NCI-H2029 treated with DMSO at 0.1 percent for 48 hours (cell line): Measurements from ENCODE around the gene OST4.

ENCODE experiments used
- DNase-seq: peaks from one replicate; lab custom pipeline; 2025; lab: John Stamatoyannopoulos, UW

OST4 gene

GRCh38 chr2:27053321-27053720, 18.1 kb downstream of the OST4 start:
- no peak for DNase-seq

GRCh38 chr2:27051902-27052645, 19.4 kb downstream of the OST4 start:
- no peak for DNase-seq

DNA sequence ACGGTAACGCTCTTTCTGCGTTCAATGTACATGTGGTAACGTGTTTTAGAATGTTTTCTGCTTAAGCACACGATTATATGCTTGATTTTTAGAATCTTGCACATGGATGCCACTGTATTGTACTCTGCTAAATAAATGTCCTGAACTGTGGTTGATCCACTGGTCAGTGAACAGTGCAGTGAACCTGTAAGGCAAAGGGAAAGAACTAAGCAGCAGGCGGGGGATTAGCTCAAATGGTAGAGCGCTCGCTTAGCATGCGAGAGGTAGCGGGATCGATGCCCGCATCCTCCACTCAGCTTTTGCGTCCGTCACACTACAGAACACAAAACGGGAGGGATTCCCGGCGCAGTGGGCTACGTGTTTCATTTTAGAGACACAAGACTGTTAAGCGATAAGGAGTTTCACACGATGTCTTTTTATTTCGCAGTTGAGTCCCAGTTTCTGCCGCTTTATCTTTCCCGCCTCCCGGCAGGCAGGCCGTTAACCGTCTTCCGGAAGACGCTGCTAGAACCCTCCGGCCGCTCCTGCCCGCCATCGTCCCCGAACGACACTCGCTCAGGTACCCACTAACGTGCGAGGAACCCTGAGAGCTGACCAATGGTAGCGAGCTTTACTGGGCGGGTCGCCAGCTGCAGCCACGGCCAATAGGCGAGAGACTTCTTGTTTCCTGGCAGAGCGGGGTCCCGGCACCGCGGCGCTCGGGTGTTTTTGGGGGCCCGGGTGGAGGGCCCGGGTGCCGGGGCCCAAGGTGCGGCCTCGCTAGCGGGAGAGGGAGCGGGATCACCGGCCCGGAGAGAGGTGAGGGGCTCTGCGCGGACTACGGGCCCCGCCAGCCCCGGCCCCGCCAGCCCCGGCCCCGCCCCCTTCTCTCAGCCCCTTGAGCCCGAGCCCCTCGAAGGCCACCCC, 20.2 kb downstream of the OST4 start, which contains the start of gene AGBL5:
Gene AGBL5, plus strand, starts transcription at position 673 of the 906 bp plus-strand sequence. CDS start 1,291 bp downstream, outside the sequence.
- DNase-seq = peak; percentile 84

- peak; percentile 73 for DNase-seq
Measured at GRCh38 chr2:27050281-27050995, 21.0 kb downstream of the OST4 start.

DNA sequence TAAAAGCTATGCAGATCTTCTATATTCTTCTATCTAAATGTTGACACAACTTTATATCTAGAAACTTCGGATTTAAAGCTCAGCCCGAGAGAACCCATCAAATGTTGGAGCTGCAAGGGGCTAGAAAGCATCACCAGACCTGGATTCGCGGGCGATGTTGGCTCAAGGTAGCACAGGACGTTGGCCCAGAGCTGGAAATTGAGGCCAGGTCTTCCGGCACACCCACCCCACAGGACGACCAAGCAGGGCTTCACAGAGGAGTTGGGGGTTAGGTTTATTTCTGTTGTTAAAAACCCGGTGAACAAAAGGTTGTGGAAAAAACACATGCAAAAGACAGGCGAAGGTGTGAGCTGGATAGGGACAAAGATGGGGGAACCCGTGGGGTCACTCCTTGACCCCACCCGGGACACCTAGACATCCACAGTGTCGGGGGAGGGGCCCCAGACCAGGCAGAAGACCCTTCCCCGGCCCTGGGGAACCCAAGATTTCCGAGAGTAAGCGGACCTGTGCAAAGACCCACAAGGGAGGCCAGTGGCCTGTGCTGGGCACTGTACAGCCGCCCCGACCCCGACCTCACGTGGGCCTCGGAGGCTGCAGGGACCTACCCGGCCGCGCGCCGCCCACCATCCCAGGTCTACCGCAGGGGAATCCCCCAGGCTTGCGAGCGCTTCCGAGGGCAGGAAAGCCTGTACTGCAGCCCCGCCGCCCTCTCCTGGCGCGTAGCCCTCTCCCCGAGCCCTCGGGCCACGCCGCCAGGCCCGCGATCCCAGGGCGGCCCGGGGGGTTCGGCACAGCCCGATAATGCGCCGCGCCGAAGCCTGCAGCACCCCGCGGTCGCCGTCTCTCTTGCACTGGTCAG, 21.8 kb downstream of the OST4 start:
- no peak for DNase-seq

- DNase-seq = no peak
Measured at GRCh38 chr2:27042985-27043634, 28.3 kb downstream of the OST4 start.

DNA sequence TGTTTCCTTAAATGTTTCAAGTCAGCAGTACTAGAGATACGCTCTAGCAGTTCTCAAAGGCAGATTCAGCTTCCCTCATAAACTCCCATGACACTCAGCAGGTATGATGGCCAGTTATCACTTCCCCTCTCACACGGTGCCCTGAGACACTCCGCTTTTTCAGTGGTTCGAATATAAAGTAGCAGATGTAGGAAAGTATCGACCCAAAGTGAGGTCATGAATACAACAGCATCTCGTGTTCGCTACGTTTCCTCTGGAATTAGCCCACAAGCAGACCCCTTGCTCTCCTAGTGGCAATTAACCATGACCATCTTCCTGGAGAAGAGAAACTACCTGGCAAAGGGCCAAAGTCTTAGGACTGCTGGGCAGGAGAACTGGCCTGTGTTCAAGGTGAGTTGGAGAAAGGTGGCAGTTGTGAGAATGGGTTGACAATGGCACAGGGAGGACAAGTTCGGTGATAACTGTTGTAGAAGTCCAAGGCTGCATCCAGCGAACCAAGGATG, 29.2 kb downstream of the OST4 start:
- DNase-seq = peak; percentile 31

DNA sequence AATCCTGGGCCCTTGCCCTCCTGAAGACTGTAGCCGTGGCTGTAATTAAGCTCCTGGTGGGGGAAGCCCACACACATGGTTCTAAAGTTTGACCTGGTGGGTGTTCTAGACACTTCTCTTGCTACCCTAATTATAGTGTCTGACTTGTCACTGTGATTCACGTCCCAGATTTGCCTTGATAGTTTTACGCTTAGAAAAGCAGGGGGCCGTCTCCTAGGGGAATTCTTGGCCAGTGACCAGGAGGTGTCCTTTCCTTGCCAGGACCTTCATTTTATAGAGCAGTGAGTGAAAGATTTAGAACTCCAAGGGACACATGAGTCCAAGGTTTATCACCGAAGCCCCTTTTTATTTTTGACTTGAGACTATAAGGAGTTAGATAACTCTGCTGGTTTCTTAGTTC, 29.7 kb downstream of the OST4 start:
- no peak for DNase-seq

GRCh38 chr2:27040282-27040681, 31.2 kb downstream of the OST4 start:
- DNase-seq = no peak

GRCh38 chr2:27039871-27040270, 31.6 kb downstream of the OST4 start:
- no peak for DNase-seq

GRCh38 chr2:27039426-27039825, 32.0 kb downstream of the OST4 start:
- no peak for DNase-seq

DNA sequence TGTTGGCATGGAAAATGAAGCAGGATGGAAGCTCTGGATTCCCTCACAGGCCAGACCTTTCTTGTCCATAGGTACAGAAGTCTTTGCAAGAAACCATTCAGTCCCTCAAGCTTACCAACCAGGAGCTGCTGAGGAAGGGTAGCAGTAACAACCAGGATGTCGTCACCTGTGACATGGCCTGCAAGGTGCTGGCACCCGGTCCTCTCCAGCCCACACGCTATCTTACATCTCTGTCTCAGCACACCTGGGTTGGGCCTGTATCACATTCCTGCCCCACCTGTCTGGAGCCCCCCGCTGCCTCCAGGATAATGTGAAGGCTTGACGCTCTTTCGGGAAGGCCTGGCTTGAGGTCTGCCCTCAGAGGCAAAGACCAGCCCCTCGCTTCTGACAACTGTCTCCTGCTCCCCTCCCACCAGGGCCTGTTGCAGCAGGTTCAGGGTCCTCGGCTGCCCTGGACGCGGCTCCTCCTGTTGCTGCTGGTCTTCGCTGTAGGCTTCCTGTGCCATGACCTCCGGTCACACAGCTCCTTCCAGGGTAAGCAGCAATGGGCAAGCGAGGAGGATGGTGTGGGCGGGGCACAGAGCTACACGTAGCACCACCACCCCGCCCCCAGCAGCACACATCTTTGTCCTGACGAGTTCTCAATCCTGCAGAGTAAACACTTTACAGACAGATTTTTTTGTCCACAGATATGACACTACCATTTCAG, 32.7 kb downstream of the OST4 start:
- DNase-seq = no peak

DNA sequence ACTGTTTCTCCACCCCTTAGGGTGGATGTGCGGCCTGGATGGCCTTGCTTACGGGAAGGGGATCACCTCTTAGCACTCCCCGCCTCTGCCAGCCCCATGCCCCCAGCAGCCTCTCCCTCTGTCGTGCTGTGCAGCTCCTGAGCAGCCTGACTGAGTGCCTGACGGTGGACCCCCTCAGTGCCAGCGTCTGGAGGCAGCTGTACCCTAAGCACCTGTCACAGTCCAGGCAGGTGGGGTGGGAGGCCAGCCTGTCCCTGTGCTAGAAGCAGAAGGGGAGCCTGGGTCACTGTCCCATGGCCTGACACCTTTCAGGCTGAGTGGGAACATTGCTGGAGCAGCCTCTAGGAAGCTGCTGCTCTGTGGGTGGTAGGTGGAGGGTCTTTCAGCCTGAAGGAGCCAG, 33.4 kb downstream of the OST4 start:
- no peak for DNase-seq

GRCh38 chr2:27033253-27033852, 38.1 kb downstream of the OST4 start:
- DNase-seq = no peak

DNA sequence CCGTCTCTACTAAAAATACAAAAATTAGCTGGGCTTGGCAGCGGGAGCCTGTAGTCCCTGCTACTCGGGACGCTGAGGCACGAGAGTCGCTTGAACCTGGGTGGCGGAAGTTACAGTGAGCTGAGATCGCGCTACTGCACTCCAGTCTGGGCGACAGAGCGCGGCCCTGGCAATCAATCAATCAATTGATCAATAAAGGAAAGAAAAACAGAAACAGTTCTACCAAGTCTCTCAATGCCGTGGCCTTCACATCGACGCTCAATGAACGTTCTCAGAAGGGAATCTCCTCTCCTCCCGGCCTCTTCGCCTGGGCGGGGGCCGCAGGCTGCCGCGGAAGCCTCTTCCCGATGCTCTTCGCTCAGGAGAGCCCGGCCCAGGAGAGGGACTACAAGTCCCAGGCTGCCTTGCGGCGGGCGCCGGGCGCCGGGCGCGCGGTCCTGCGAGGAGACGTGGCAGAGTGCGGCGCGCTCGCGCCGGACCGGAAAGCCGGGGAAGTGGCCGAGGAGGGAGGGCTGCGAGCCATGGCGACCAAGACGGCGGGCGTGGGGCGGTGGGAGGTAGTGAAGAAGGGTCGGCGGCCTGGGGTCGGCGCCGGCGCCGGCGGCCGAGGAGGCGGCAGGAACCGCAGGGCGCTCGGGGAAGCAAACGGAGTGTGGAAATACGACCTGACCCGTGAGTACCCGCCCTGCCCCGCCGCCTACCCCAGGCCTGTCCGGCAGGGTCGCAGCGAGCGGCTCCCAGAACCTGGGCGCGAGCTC, 38.8 kb downstream of the OST4 start, which contains the start of gene TMEM214:
Gene TMEM214, plus strand, starts transcription at position 471 of the 758 bp plus-strand sequence. Its CDS starts 51 bp downstream, at position 522.
- DNase-seq = peak; percentile 6

- DNase-seq = no peak
Measured at GRCh38 chr2:27029051-27029450, 42.4 kb downstream of the OST4 start.

DNA sequence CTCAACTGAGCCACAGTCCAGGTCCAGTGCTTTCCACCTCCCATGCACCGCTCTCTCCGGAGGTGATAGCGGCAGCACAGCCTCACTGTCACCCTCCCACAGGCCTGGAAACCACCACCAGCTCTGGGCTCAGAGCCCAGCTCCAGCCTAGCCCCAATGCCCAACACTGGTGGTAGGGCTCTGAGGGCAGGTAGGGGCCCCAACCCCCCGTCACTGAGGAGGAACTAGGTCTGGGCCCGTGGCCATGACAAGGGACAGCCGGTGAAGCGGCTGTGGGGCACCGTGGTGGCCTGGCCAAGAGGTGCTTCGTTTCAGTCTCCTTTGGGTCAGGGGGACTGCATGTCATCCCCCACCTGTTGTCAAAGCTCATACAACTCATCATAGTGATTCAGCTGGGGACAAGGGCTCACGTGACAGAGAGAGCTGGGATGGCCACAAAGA, 44.2 kb downstream of the OST4 start:
- no peak for DNase-seq
